Vagina (tissue), 2 donors: ENCODE results near the gene MYL7.

ENCODE experiments used
- POLR2A ChIP-seq, 2 donors: fragments of 450-650 bp; IDR thresholded peaks; one replicate each; pipeline ENCODE4 v1.6.1; 2017; ENCODE audit warnings: antibody characterized with exemption in 2 of 2, mild to moderate bottlenecking in 2 of 2, moderate library complexity in 2 of 2
- POLR2AphosphoS5 ChIP-seq, 2 donors: sonication (generic); formaldehyde crosslinking; IDR thresholded peaks; one replicate each; pipeline ENCODE4 v1.9.0; 2017; ENCODE audit warnings: antibody characterized with exemption in 2 of 2, mild to moderate bottlenecking in 2 of 2, low read depth in 1 of 2; ENCODE audit not compliant: insufficient read depth in 1 of 2
- TF ChIP-seq, protein P1 (sequence below), 3 experiments: fragments of 450-650 bp in 2 of 3; fragments of 200-600 bp in 1 of 3; sonication (generic) in 1 of 3; IDR thresholded peaks; one replicate each; pipeline ENCODE4 v1.5.1; 2017 to 2019; ENCODE audit warnings: antibody characterized with exemption in 3 of 3, mild to moderate bottlenecking in 2 of 3, moderate library complexity in 2 of 3

DNA sequence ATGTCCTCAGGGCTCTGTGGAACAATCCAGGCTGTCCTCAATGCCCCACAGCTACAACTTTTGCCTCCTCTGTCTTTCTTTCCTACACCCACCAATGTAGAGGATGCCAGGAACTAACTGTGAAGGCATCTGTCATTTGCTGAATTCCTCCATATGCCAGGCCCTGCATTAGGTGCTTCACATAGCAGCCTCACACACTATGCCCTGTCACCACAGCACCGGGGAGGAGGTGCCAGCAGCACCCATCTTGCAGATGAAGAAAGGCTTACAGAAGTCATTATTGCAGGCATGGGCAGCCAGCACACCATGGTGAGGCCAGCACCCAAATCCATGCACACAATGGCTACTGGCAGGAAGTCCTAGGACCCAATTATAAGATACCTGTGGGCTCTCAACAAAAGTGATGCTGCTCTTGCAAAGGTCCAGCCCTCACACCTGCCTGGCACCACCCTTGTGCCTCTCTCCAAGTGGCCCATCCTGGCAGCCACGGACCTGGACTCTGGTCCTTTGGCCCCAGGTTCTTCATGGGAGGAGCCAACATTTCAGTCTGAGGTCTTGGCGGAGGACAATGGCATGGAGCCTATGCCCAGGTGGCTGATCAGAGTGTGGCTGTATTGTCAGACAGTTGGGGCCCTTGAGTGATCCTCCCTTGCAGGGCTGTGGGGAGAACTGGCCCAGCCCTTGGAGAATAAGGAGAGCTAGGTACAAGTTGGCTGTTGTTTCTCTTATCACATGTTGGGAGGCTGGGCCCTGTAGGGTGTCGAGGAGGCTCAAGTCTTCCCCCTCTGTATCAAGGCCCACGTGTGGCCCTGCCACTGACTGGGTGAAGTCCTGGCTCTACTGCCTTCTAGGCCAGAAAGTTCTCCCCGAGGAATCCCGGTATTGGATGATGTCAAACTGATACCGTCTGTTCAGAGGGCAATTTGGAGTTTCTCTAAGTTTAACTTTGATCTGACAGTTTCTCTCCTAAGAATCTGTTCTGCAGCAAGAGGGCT lies 14.4 kb upstream of the MYL7 start:
- TF ChIP-seq, protein P1, sequence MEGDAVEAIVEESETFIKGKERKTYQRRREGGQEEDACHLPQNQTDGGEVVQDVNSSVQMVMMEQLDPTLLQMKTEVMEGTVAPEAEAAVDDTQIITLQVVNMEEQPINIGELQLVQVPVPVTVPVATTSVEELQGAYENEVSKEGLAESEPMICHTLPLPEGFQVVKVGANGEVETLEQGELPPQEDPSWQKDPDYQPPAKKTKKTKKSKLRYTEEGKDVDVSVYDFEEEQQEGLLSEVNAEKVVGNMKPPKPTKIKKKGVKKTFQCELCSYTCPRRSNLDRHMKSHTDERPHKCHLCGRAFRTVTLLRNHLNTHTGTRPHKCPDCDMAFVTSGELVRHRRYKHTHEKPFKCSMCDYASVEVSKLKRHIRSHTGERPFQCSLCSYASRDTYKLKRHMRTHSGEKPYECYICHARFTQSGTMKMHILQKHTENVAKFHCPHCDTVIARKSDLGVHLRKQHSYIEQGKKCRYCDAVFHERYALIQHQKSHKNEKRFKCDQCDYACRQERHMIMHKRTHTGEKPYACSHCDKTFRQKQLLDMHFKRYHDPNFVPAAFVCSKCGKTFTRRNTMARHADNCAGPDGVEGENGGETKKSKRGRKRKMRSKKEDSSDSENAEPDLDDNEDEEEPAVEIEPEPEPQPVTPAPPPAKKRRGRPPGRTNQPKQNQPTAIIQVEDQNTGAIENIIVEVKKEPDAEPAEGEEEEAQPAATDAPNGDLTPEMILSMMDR (IDR thresholded peaks at IDR 0.05) = no peak
- TF ChIP-seq POLR2A (IDR thresholded peaks at IDR 0.05) (no peak), POLR2AphosphoS5 (IDR thresholded peaks at IDR 0.05; ENCODE audit: insufficient read depth in 1 of 2, low read depth in 1 of 2) (no peak)
